GM10266 (cell line): ENCODE measurements around the gene VWF.

ENCODE experiments used
- DNase-seq: peaks from one replicate; pipeline ENCODE4 v3.0.0; 2012; ENCODE audit errors: extremely low spot score
- TF ChIP-seq, protein P1 (sequence below): IDR thresholded peaks from 2 replicates; pipeline ENCODE4 v1.5.1; 2012; ENCODE audit warnings: mild to moderate bottlenecking, low read depth; ENCODE audit not compliant: control insufficient read depth, insufficient read depth; ENCODE audit errors: missing control alignments

The VWF gene

DNA sequence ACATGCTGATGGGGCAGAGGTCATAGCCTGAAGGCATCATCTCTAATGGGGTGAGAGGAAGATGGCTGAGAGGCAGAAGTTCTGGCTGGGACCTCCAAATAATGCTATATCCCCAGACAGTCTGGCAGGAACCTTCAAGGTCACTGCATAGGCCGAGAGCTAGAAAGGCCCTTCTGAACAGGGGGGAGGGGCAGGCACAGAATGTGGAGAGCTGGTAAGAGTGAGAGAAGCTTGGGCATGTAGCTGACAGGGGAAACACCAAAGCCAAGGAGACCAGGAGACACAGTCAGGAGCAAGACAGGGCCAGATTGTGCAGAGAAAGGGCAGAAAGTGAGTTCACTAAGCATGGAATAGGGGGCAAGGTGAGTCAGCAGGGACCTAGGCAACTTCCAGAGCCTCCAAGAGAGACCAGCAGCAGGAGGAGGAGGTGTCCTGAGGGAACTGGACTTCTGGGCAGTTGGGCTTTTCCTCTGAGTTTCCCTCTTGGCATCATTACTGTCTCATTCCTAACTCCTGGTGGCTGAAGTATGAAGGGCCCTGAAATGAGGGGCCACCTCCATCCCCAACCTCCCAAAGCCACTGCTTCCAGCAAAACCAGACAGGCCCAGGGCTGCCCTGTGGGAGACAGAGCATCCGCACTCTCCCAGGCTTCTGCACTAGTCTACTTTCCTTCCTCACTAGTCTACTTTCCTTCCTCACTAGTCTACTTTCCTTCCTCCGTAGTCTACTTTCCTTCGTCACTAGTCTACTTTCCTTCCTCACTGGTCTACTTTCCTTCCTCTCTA lies 196.5 kb downstream of the VWF start:
- no peak for DNase-seq
- TF ChIP-seq, protein P1, sequence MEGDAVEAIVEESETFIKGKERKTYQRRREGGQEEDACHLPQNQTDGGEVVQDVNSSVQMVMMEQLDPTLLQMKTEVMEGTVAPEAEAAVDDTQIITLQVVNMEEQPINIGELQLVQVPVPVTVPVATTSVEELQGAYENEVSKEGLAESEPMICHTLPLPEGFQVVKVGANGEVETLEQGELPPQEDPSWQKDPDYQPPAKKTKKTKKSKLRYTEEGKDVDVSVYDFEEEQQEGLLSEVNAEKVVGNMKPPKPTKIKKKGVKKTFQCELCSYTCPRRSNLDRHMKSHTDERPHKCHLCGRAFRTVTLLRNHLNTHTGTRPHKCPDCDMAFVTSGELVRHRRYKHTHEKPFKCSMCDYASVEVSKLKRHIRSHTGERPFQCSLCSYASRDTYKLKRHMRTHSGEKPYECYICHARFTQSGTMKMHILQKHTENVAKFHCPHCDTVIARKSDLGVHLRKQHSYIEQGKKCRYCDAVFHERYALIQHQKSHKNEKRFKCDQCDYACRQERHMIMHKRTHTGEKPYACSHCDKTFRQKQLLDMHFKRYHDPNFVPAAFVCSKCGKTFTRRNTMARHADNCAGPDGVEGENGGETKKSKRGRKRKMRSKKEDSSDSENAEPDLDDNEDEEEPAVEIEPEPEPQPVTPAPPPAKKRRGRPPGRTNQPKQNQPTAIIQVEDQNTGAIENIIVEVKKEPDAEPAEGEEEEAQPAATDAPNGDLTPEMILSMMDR, result no peak

DNA sequence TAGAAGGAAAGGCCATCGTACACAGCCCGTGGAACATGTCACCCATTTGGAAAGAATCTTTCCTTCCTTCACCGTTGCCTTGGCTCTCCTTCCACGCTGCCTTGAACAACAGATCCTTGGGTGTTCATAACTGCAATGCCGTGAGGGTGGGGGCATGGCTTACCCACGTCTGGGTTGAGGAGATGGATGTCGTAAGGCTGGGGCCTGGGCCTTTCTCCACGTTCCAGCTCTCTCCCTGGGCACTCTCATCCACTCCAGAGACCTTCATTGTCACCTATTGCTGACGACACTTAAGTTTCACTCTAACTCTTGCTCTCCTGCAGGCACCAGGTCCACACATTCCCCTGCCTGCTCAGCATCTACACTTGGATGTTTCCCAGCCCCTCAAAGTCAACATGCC lies 198.8 kb downstream of the VWF start:
- TF ChIP-seq, protein P1, result no peak
- no peak for DNase-seq

DNA sequence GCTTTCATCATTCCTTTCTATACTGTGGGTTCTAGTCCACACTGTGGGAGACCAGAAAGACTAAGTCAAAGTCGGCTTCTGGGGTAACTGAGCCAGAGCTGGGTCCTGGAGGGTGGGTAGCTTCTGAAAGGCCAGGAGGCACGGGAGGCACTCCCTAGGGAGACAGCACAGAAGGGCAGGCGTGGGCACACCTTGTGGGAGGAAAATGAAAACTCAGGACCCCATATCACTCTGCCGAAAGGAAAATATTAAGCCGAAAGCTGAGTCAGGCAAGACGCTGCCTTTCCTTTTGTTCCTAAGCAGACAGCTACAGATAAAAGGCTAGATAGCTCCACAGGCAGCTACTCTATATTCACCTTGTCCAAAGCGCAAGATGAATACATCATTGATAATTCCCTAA lies 200.1 kb downstream of the VWF start:
- TF ChIP-seq, protein P1, result no peak
- no peak for DNase-seq

DNA sequence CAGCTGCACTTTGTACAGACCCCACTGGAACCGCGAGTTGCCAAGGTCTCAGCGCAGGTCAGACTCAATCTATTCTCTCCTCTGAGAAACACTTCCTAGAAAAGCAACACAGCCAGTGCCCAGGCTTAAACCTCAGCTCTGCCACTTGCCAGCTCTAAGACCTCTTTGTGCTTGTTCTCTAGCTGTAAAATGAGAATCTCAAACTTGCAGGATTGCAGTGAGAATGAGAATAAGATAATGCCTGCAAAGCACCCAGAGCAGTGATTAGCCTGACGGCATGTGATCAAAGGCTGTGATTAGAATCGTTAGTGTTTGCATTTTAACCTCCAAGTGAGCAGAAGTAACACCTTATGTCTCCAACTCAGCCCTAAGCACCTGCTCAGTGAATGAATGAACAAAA lies 200.7 kb downstream of the VWF start:
- TF ChIP-seq, protein P1, result no peak
- no peak for DNase-seq

DNA sequence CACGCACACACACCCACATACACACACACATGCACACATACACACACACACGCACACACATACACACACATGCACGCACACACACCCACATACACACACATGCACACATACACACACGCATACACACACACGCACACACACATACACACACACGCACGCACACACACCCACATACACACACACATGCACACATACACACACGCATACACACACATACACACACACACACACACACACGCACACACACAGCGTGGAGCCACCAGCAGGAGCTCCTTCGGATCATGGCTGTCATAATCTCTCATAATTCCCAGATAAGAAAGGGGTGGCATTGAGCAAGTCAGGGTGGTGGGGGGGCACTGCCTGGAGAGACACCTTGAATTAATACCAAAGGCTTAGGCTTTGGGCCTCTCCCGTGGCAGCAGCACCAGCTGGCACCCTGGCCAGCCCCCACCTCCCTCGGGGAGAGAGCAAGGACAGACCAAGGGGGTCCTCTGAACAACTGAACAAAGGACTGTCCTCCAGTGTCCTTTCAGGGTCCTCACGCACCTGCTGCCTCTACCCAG lies 201.3 kb downstream of the VWF start:
- no peak for DNase-seq
- TF ChIP-seq, protein P1, result no peak

DNA sequence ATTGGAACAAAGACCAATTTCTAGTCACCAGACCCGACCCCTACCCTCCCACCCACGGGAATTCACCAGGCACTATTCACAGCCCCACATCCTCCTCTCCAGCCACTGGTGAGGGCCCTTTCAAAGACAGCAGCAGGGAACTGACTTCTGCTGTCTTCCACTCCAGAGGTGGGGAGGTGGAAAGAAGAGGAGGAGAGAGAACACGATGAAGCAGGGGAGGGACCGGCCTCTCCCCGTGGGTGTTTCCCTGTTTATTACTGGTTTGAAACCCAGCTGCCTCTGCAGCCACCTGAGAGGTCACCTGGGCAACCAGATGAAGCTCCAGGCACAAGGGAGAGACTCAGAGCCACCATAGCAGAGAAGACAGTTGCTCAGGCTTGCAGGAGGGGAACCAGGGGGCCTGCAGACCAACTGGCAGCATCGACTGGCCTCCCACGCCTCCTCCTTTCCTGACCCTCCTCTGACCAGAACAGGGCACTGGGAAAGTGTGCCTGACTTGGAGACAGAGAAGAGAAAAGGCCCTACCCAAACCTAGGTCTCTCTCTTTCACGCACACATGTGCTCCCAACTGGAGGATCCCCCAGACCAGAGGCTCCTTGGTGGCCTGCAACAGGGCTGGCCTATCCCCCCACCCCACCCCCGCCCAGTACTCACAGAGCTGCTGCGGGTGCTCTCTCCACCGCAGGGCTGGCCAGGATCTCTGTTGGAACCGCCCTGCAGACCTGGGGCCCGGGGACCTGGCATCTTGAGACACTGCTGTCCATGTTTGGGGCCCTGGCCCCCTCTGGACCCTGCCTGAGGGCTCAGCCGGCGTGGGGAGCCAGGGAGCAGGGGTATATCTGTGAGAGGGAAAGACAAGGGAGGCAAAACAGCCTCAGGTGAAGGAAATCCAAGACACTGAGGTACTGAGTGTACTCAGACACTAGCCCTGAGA lies 202.2 kb downstream of the VWF start:
- TF ChIP-seq, protein P1, result no peak
- DNase-seq, result no peak
